Measurements from ENCODE around the gene ZBTB26. TPM values are rescaled to one million over a fixed set of nuclear protein-coding genes. Genes with fewer than 3 reads are reported as not detected.

ZBTB26 gene
- total RNA-seq, 1 experiment from 2014 or later: 7.8 TPM

- TF ChIP-seq ZNF425 (CRISPR knock-in tag; conservative IDR thresholded peaks at IDR 0.05) (no peak), JAZF1 (CRISPR knock-in tag; IDR thresholded peaks at IDR 0.05) (no peak), NFE2L1 (CRISPR knock-in tag; IDR thresholded peaks at IDR 0.05) (no peak), NFATC4 (CRISPR knock-in tag; IDR thresholded peaks at IDR 0.05) (0 out of 2 replicates have a peak, but pooled peaks have one; percentile 34), FOXP1 (CRISPR knock-in tag; IDR thresholded peaks at IDR 0.05; ENCODE audit: borderline replicate concordance) (no peak), TCF7 (CRISPR knock-in tag; IDR thresholded peaks at IDR 0.05; ENCODE audit: low read depth) (no peak), KAT7 (CRISPR knock-in tag; IDR thresholded peaks at IDR 0.05; ENCODE audit: borderline replicate concordance) (no peak), FOXP4 (CRISPR knock-in tag; IDR thresholded peaks at IDR 0.05) (no peak), NR2C2 (CRISPR knock-in tag; IDR thresholded peaks at IDR 0.05) (no peak), NFYB (CRISPR knock-in tag; conservative IDR thresholded peaks at IDR 0.05; ENCODE audit: low read depth) (no peak), NR1H2 (CRISPR knock-in tag; IDR thresholded peaks at IDR 0.05) (no peak)
- TF ChIP-seq, protein P1, sequence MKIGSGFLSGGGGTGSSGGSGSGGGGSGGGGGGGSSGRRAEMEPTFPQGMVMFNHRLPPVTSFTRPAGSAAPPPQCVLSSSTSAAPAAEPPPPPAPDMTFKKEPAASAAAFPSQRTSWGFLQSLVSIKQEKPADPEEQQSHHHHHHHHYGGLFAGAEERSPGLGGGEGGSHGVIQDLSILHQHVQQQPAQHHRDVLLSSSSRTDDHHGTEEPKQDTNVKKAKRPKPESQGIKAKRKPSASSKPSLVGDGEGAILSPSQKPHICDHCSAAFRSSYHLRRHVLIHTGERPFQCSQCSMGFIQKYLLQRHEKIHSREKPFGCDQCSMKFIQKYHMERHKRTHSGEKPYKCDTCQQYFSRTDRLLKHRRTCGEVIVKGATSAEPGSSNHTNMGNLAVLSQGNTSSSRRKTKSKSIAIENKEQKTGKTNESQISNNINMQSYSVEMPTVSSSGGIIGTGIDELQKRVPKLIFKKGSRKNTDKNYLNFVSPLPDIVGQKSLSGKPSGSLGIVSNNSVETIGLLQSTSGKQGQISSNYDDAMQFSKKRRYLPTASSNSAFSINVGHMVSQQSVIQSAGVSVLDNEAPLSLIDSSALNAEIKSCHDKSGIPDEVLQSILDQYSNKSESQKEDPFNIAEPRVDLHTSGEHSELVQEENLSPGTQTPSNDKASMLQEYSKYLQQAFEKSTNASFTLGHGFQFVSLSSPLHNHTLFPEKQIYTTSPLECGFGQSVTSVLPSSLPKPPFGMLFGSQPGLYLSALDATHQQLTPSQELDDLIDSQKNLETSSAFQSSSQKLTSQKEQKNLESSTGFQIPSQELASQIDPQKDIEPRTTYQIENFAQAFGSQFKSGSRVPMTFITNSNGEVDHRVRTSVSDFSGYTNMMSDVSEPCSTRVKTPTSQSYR (CRISPR knock-in tag; IDR thresholded peaks at IDR 0.05): no peak
- TF ChIP-seq, protein P2, sequence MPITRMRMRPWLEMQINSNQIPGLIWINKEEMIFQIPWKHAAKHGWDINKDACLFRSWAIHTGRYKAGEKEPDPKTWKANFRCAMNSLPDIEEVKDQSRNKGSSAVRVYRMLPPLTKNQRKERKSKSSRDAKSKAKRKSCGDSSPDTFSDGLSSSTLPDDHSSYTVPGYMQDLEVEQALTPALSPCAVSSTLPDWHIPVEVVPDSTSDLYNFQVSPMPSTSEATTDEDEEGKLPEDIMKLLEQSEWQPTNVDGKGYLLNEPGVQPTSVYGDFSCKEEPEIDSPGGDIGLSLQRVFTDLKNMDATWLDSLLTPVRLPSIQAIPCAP (CRISPR knock-in tag; IDR thresholded peaks at IDR 0.05): no peak
- TF ChIP-seq, protein P3, sequence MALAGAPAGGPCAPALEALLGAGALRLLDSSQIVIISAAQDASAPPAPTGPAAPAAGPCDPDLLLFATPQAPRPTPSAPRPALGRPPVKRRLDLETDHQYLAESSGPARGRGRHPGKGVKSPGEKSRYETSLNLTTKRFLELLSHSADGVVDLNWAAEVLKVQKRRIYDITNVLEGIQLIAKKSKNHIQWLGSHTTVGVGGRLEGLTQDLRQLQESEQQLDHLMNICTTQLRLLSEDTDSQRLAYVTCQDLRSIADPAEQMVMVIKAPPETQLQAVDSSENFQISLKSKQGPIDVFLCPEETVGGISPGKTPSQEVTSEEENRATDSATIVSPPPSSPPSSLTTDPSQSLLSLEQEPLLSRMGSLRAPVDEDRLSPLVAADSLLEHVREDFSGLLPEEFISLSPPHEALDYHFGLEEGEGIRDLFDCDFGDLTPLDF (CRISPR knock-in tag; IDR thresholded peaks at IDR 0.05): no peak
- TF ChIP-seq, protein P4, sequence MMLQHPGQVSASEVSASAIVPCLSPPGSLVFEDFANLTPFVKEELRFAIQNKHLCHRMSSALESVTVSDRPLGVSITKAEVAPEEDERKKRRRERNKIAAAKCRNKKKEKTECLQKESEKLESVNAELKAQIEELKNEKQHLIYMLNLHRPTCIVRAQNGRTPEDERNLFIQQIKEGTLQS (CRISPR knock-in tag; conservative IDR thresholded peaks at IDR 0.05): no peak
Observed at GRCh38 chr9:122940454-122940748, 9.1 kb upstream of the ZBTB26 start (continued).

GRCh38 chr9:122939601-122940000, 8.3 kb upstream of the ZBTB26 start:
- no peak for DNase-seq (ENCODE audit: low spot score)
- no peaks in the 10 kb centered on the region for H3K9me3 Mint-ChIP-seq
- no peaks in the 10 kb centered on the region; the same call in 1 of the 2 replicates for H3K27me3 Mint-ChIP-seq (ENCODE audit: low read depth)
- H3K4me3 Mint-ChIP-seq: no peak overlapping the region
- ATAC-seq: no peak
- H3K36me3 Mint-ChIP-seq: peaks cover 16% of the 10 kb centered on the region
- CTCF ChIA-PET: interaction anchor here (1.0 to 1.5 kb wide), 2 partner anchors 8 to 17 kb away, joined by 3 to 10 read pairs; partner anchors contain the start of gene ZBTB26
- TF ChIP-seq ELF4 (CRISPR knock-in tag; IDR thresholded peaks at IDR 0.05; ENCODE audit: low read depth) (no peak), ZNF671 (CRISPR knock-in tag; IDR thresholded peaks at IDR 0.05) (no peak), TEAD1 (CRISPR knock-in tag; IDR thresholded peaks at IDR 0.05) (no peak), ZNF219 (CRISPR knock-in tag; IDR thresholded peaks at IDR 0.05; ENCODE audit: borderline replicate concordance) (no peak), ZNF317 (CRISPR knock-in tag; IDR thresholded peaks at IDR 0.05; ENCODE audit: borderline replicate concordance, low read depth) (no peak), NR3C1 (CRISPR knock-in tag; conservative IDR thresholded peaks at IDR 0.05; ENCODE audit: low read depth) (no peak), ZNF138 (CRISPR knock-in tag; conservative IDR thresholded peaks at IDR 0.05) (no peak), FOXP1 (CRISPR knock-in tag; IDR thresholded peaks at IDR 0.05; ENCODE audit: borderline replicate concordance) (no peak), KAT7 (CRISPR knock-in tag; IDR thresholded peaks at IDR 0.05; ENCODE audit: borderline replicate concordance) (no peak)
- TF ChIP-seq, protein P5, sequence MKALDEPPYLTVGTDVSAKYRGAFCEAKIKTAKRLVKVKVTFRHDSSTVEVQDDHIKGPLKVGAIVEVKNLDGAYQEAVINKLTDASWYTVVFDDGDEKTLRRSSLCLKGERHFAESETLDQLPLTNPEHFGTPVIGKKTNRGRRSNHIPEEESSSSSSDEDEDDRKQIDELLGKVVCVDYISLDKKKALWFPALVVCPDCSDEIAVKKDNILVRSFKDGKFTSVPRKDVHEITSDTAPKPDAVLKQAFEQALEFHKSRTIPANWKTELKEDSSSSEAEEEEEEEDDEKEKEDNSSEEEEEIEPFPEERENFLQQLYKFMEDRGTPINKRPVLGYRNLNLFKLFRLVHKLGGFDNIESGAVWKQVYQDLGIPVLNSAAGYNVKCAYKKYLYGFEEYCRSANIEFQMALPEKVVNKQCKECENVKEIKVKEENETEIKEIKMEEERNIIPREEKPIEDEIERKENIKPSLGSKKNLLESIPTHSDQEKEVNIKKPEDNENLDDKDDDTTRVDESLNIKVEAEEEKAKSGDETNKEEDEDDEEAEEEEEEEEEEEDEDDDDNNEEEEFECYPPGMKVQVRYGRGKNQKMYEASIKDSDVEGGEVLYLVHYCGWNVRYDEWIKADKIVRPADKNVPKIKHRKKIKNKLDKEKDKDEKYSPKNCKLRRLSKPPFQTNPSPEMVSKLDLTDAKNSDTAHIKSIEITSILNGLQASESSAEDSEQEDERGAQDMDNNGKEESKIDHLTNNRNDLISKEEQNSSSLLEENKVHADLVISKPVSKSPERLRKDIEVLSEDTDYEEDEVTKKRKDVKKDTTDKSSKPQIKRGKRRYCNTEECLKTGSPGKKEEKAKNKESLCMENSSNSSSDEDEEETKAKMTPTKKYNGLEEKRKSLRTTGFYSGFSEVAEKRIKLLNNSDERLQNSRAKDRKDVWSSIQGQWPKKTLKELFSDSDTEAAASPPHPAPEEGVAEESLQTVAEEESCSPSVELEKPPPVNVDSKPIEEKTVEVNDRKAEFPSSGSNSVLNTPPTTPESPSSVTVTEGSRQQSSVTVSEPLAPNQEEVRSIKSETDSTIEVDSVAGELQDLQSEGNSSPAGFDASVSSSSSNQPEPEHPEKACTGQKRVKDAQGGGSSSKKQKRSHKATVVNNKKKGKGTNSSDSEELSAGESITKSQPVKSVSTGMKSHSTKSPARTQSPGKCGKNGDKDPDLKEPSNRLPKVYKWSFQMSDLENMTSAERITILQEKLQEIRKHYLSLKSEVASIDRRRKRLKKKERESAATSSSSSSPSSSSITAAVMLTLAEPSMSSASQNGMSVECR (CRISPR knock-in tag; IDR thresholded peaks at IDR 0.05; ENCODE audit: borderline replicate concordance): no peak
- POLR2A ChIA-PET: interaction anchor here (2.2 to 2.3 kb wide), 2 partner anchors 8 to 26 kb away, joined by 44 read pairs; partner anchors contain the start of genes ZBTB26 and ZBTB6
- H3K27ac Mint-ChIP-seq: peak overlapping the region; percentile 91
- peaks cover 10% of the 10 kb centered on the region for H3K4me1 Mint-ChIP-seq

Data from WTC11 (cell line).